ENCODE data around the gene UPF1. TPM values are rescaled to one million over a fixed set of nuclear protein-coding genes. Genes with fewer than 3 reads are reported as not detected.

The UPF1 gene
- total and polyA plus RNA-seq, 2 experiments from 2014 or later: 36.4 to 121 TPM

- Histone ChIP-seq H3K36me3 (peaks cover 74% of the 10 kb centered on the region), H3K27ac (no peak overlapping the region), H3K4me3 (no peak overlapping the region), H3K9me3 (ENCODE audit: low read depth) (no peaks in the 10 kb centered on the region), H3K27me3 (no peaks in the 10 kb centered on the region), H3K4me1 (ENCODE audit: low read depth) (no peaks in the 10 kb centered on the region)
- no peak for DNase-seq (ENCODE audit: low read depth in 1 of 2, low spot score in 1 of 2)
- TF ChIP-seq CTCF (IDR thresholded peaks at IDR 0.05; ENCODE audit: low read depth, low read length): no peak
Measured at GRCh38 chr19:18860302-18860700, 28.5 kb downstream of the UPF1 start.

GRCh38 chr19:18860725-18861124 lies 29.0 kb downstream of the UPF1 start:
- DNase-seq (ENCODE audit: low read depth in 1 of 2, low spot score in 1 of 2): no peak
- Histone ChIP-seq H3K4me3 (no peak overlapping the region), H3K36me3 (peaks cover 76% of the 10 kb centered on the region), H3K4me1 (ENCODE audit: low read depth) (no peaks in the 10 kb centered on the region), H3K27me3 (no peaks in the 10 kb centered on the region), H3K27ac (no peak overlapping the region), H3K9me3 (ENCODE audit: low read depth) (no peaks in the 10 kb centered on the region)
- no peak for TF ChIP-seq CTCF (IDR thresholded peaks at IDR 0.05; ENCODE audit: low read depth, low read length)

- no peaks in the 10 kb centered on the region for H3K4me1 ChIP-seq (ENCODE audit: low read depth)
- no peak for DNase-seq (ENCODE audit: low read depth in 1 of 2, low spot score in 1 of 2)
- no peaks in the 10 kb centered on the region for H3K27me3 ChIP-seq
- H3K4me3 ChIP-seq: no peak overlapping the region
- H3K36me3 ChIP-seq: peaks cover 78% of the 10 kb centered on the region
- H3K9me3 ChIP-seq (ENCODE audit: low read depth): no peaks in the 10 kb centered on the region
- TF ChIP-seq CTCF (IDR thresholded peaks at IDR 0.05; ENCODE audit: low read depth, low read length): no peak
- no peak overlapping the region for H3K27ac ChIP-seq
Measured at GRCh38 chr19:18861235-18861634, 29.5 kb downstream of the UPF1 start.

GRCh38 chr19:18861917-18862316 lies 30.2 kb downstream of the UPF1 start:
- Histone ChIP-seq H3K4me1 (ENCODE audit: low read depth) (peaks cover 2% of the 10 kb centered on the region), H3K27me3 (no peaks in the 10 kb centered on the region), H3K27ac (no peak overlapping the region), H3K4me3 (no peak overlapping the region), H3K36me3 (peaks cover 74% of the 10 kb centered on the region), H3K9me3 (ENCODE audit: low read depth) (no peaks in the 10 kb centered on the region)
- no peak for TF ChIP-seq CTCF (IDR thresholded peaks at IDR 0.05; ENCODE audit: low read depth, low read length)
- DNase-seq (ENCODE audit: low read depth in 1 of 2, low spot score in 1 of 2): no peak

GRCh38 chr19:18862976-18863842 lies 31.4 kb downstream of the UPF1 start:
- no peak for TF ChIP-seq CTCF (IDR thresholded peaks at IDR 0.05; ENCODE audit: low read depth, low read length)
- no peaks in the 10 kb centered on the region for H3K27me3 ChIP-seq
- peaks cover 67% of the 10 kb centered on the region for H3K36me3 ChIP-seq
- H3K4me3 ChIP-seq: no peak overlapping the region
- H3K4me1 ChIP-seq (ENCODE audit: low read depth): peaks cover 2% of the 10 kb centered on the region
- no peak for DNase-seq (ENCODE audit: low read depth in 1 of 2, low spot score in 1 of 2)
- no peaks in the 10 kb centered on the region for H3K9me3 ChIP-seq (ENCODE audit: low read depth)
- no peak overlapping the region for H3K27ac ChIP-seq

Measured in cardiac muscle cell (in vitro differentiated cells and primary cell).